Thyroid gland (tissue), 4 donors: ENCODE measurements around the gene GPLD1.

ENCODE experiments used
- CTCF ChIP-seq, 6 experiments: fragments of 200-600 bp in 3 of 6; fragments of 450-650 bp in 3 of 6; sonication (generic) in 3 of 6; IDR thresholded peaks; one replicate each; pipeline ENCODE4 v1.5.1; 2016 to 2019; ENCODE audit warnings: antibody characterized with exemption in 6 of 6, mild to moderate bottlenecking in 2 of 6, inconsistent platforms in 1 of 6, moderate library complexity in 1 of 6
- POLR2A ChIP-seq, 2 donors: fragments of 450-650 bp; IDR thresholded peaks; one replicate each; pipeline ENCODE4 v1.6.1; 2017; ENCODE audit warnings: antibody characterized with exemption in 2 of 2, mild to moderate bottlenecking in 2 of 2, moderate library complexity in 1 of 2

GRCh38 chr6:24537082-24537699, 47.8 kb upstream of the GPLD1 start:
- TF ChIP-seq CTCF (IDR thresholded peaks at IDR 0.05) (no peak), POLR2A (IDR thresholded peaks at IDR 0.05) (no peak)
